Vagina (tissue), 2 donors: ENCODE data around the gene RPA3.

Source experiments
- CTCF ChIP-seq, 3 experiments: fragments of 450-650 bp in 2 of 3; fragments of 200-600 bp in 1 of 3; sonication (generic) in 1 of 3; IDR thresholded peaks; one replicate each; pipeline ENCODE4 v1.5.1; 2017 to 2019; ENCODE audit warnings: antibody characterized with exemption in 3 of 3, mild to moderate bottlenecking in 2 of 3, moderate library complexity in 2 of 3
- POLR2A ChIP-seq, 2 donors: fragments of 450-650 bp; IDR thresholded peaks; one replicate each; pipeline ENCODE4 v1.6.1; 2017; ENCODE audit warnings: antibody characterized with exemption in 2 of 2, mild to moderate bottlenecking in 2 of 2, moderate library complexity in 2 of 2
- POLR2AphosphoS5 ChIP-seq, 2 donors: sonication (generic); formaldehyde crosslinking; IDR thresholded peaks; one replicate each; pipeline ENCODE4 v1.9.0; 2017; ENCODE audit warnings: antibody characterized with exemption in 2 of 2, mild to moderate bottlenecking in 2 of 2, low read depth in 1 of 2; ENCODE audit not compliant: insufficient read depth in 1 of 2

DNA sequence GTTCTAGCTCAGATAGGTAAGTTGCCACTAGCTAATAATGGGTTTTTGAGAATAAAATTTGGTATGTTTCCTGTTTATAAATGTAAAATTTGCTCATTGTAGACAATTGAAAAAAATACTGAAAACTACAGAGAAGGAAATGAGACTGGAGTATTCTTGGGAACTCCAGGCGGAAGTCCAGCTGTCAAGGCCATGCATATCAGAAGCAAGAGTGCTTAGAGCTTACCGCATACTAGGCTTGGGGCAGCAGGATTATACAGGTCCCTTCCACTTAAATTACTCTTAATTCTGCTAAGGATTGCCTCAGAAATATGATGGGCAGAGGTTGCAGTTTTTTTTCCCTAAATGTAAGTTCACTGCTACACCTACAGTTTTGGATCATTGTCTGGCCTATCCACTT is 51.2 kb downstream of the RPA3 start:
- TF ChIP-seq CTCF (IDR thresholded peaks at IDR 0.05) (no peak), POLR2A (IDR thresholded peaks at IDR 0.05) (no peak), POLR2AphosphoS5 (IDR thresholded peaks at IDR 0.05; ENCODE audit: insufficient read depth in 1 of 2, low read depth in 1 of 2) (no peak)
